T-cell (primary cell): Measurements from ENCODE around the gene UMAD1. TPM values are rescaled to one million over a fixed set of nuclear protein-coding genes. Genes with fewer than 3 reads are reported as not detected.
"Not testable (repeated sequence)": the region's sequence is repeated elsewhere in the genome, so short reads cannot be mapped to it uniquely, and the experiment has no call there.

Experiments used
- ATAC-seq, 4 experiments: fragments of 200-7000 bp in 3 of 4; fragments of 150-1000 bp in 1 of 4; cut with Tn5 transposase; replicated peaks in 1 of 4; 1 replicate in 3 of 4; 2 replicates in 1 of 4; pipeline ENCODE4 v1.10.0; 2021; ENCODE audit warnings: moderate library complexity in 3 of 4, mild to moderate bottlenecking in 2 of 4, moderate number of reproducible peaks in 1 of 4
- CTCF ChIA-PET, 2 donors: fragments of 300-600 bp; sonication (Branson Sonifier 250); formaldehyde crosslinking; loops; one replicate each; lab custom pipeline; 2022; ENCODE audit warnings: antibody characterized with exemption in 2 of 2; lab: Charles Lee
- POLR2A ChIA-PET, 2 donors: fragments of 300-600 bp; sonication (Branson Sonifier 250); formaldehyde crosslinking; loops; one replicate each; lab custom pipeline; 2022; ENCODE audit warnings: antibody characterized with exemption in 2 of 2; lab: Charles Lee
- DNase-seq, 35 experiments: peaks; one replicate each; pipeline versions ENCODE4 v3.0.0 to v3.0.0-alpha.2; 2013 to 2023
- H3K27ac ChIP-seq: one replicate; pipeline ENCODE4 v1.5.1; 2013; ENCODE audit warnings: low read length
- H3K27me3 ChIP-seq, 2 experiments: replicated peaks in 1 of 2; 1 replicate in 1 of 2; 2 replicates in 1 of 2; pipeline versions ENCODE4 v1.6.1 to v1.7.0; 2013; ENCODE audit warnings: low read length in 1 of 2, mixed read lengths in 1 of 2; ENCODE audit not compliant: control insufficient read depth in 2 of 2, insufficient read depth in 2 of 2; ENCODE audit errors: extremely low read depth in 1 of 2
- H3K36me3 ChIP-seq, 2 donors: 1 replicate in 1 of 2; 2 replicates in 1 of 2; pipeline versions ENCODE4 v1.6.1 to v1.7.0; 2013; ENCODE audit warnings: low read length in 1 of 2; ENCODE audit not compliant: control insufficient read depth in 2 of 2, insufficient read depth in 1 of 2; ENCODE audit errors: extremely low read depth in 1 of 2
- H3K4me1 ChIP-seq, 2 experiments: 1 replicate in 1 of 2; 2 replicates in 1 of 2; pipeline versions ENCODE4 v1.6.1 to v1.7.0; 2013; ENCODE audit warnings: low read length in 2 of 2, mixed read lengths in 1 of 2; ENCODE audit not compliant: insufficient read depth in 2 of 2, control insufficient read depth in 1 of 2; ENCODE audit errors: extremely low read depth in 1 of 2
- H3K4me3 ChIP-seq, 2 donors: 1 replicate in 1 of 2; 2 replicates in 1 of 2; pipeline versions ENCODE4 v1.5.1 to v1.7.0; 2013; ENCODE audit warnings: mild to moderate bottlenecking in 2 of 2, low read length in 1 of 2, moderate library complexity in 1 of 2; ENCODE audit not compliant: control insufficient read depth in 1 of 2; ENCODE audit errors: extremely low read depth in 1 of 2
- H3K9me3 ChIP-seq: 2 replicates; pipeline ENCODE4 v1.7.0; 2013
- H3K27ac Mint-ChIP-seq, 2 donors: one replicate each; pipeline ENCODE4 v1.8.0; 2020 to 2021; ENCODE audit warnings: mild to moderate bottlenecking in 2 of 2, mixed read lengths in 2 of 2
- H3K27me3 Mint-ChIP-seq, 2 donors: one replicate each; pipeline ENCODE4 v1.8.0; 2021 to 2022; ENCODE audit warnings: mixed read lengths in 2 of 2
- H3K36me3 Mint-ChIP-seq: one replicate; pipeline ENCODE4 v1.8.0; 2021; ENCODE audit warnings: mixed read lengths
- H3K4me1 Mint-ChIP-seq, 3 donors: one replicate each; pipeline ENCODE4 v1.8.0; 2020 to 2022; ENCODE audit warnings: mixed read lengths in 3 of 3, mild to moderate bottlenecking in 1 of 3
- H3K4me3 Mint-ChIP-seq, 3 donors: one replicate each; pipeline ENCODE4 v1.8.0; 2020 to 2022; ENCODE audit warnings: mild to moderate bottlenecking in 3 of 3, mixed read lengths in 3 of 3, moderate library complexity in 3 of 3
- H3K9me3 Mint-ChIP-seq, 3 donors: one replicate each; pipeline ENCODE4 v1.8.0; 2020 to 2022; ENCODE audit warnings: mixed read lengths in 3 of 3
- WGBS: methylation state at CpG from one replicate; pipeline ENCODE4 v1.1.5; 2013; ENCODE audit warnings: missing lambda C conversion rate; ENCODE audit not compliant: insufficient coverage; 5-methylcytosine and 5-hydroxymethylcytosine counted together
- total RNA-seq, 35 experiments: library from RNA in 6 of 35; stranded (reverse) in 6 of 35; fragments of 120-200 nt in 1 of 35; gene quantifications; one replicate each; pipeline versions ENCODE4 v1.2.1 to v1.2.4 and lab custom pipeline; 2013 to 2026

UMAD1 gene
- total RNA-seq, 5 donors from 2014 or later (not counting 1 experiment from before 2014, with no cell fraction given): 13.8 to 19.8 (median 16.6) TPM

- ChIA-PET CTCF (no interaction called here), POLR2A (no interaction called here)
- H3K4me1 Mint-ChIP-seq: no peaks in the 10 kb centered on the region
- peaks cover 0 to 6% of the 10 kb centered on the region in 2 donors for H3K36me3 ChIP-seq
- peaks cover 42% of the 10 kb centered on the region for H3K36me3 Mint-ChIP-seq
- no peak overlapping the region for H3K27ac Mint-ChIP-seq
- no peaks in the 10 kb centered on the region for H3K27me3 ChIP-seq
- H3K9me3 Mint-ChIP-seq: no peaks in the 10 kb centered on the region
- H3K27me3 Mint-ChIP-seq: no peaks in the 10 kb centered on the region
- no peak for DNase-seq
- no peak overlapping the region for H3K27ac ChIP-seq
- WGBS: no CpG with 5 or more reads among the region's 1 CpG
- H3K4me3 Mint-ChIP-seq: no peak overlapping the region
- no peaks in the 10 kb centered on the region for H3K9me3 ChIP-seq
- ATAC-seq: no peak
- H3K4me3 ChIP-seq: no peak overlapping the region
- H3K4me1 ChIP-seq: no peaks in the 10 kb centered on the region
These were observed 158.0 kb downstream of the UMAD1 start for GRCh38 chr7:7798510-7798909.

- Histone ChIP-seq H3K27ac (no peak overlapping the region), H3K9me3 (no peaks in the 10 kb centered on the region), H3K4me1 (no peaks in the 10 kb centered on the region), H3K36me3 (peaks cover 0 to 6% of the 10 kb centered on the region in 2 donors), H3K4me3 (no peak overlapping the region), H3K27me3 (no peaks in the 10 kb centered on the region)
- no peaks in the 10 kb centered on the region for H3K9me3 Mint-ChIP-seq
- H3K27me3 Mint-ChIP-seq: no peaks in the 10 kb centered on the region
- no peaks in the 10 kb centered on the region for H3K4me1 Mint-ChIP-seq
- ChIA-PET POLR2A (no interaction called here), CTCF (no interaction called here)
- no peak for ATAC-seq
- peaks cover 47% of the 10 kb centered on the region for H3K36me3 Mint-ChIP-seq
- no peak for DNase-seq
- no peak overlapping the region for H3K4me3 Mint-ChIP-seq
- H3K27ac Mint-ChIP-seq: no peak overlapping the region
- 95% methylated on average over 4 of the region's 4 CpGs for WGBS
These were observed 158.6 kb downstream of the UMAD1 start for GRCh38 chr7:7799138-7799537.

GRCh38 chr7:7802531-7802930 is 162.0 kb downstream of the UMAD1 start:
- no peak for ATAC-seq

GRCh38 chr7:7803715-7804178 is 163.2 kb downstream of the UMAD1 start:
- Mint-ChIP-seq H3K27ac (no peak overlapping the region), H3K9me3 (no peaks in the 10 kb centered on the region), H3K27me3 (no peaks in the 10 kb centered on the region), H3K36me3 (peaks cover 12% of the 10 kb centered on the region), H3K4me3 (no peak overlapping the region), H3K4me1 (no peaks in the 10 kb centered on the region)
- Histone ChIP-seq H3K36me3 (no peaks in the 10 kb centered on the region), H3K9me3 (no peaks in the 10 kb centered on the region), H3K4me1 (no peaks in the 10 kb centered on the region), H3K27ac (no peak overlapping the region), H3K4me3 (no peak overlapping the region), H3K27me3 (no peaks in the 10 kb centered on the region)
- DNase-seq (no peak), ATAC-seq (no peak)
- CTCF ChIA-PET: interaction anchor here in 1 of 2 donors (0.6 kb wide), 1 partner anchor 9 kb away, joined by 3 read pairs; no protein-coding TSS in a partner anchor
- POLR2A ChIA-PET: interaction anchor here in 1 of 2 donors (0.6 kb wide), 1 partner anchor 8 kb away, joined by 3 read pairs; no protein-coding TSS in a partner anchor
- 100% methylated on average over 1 of the region's 3 CpGs for WGBS

More at GRCh38 chr7:7802531-7802930, 162.0 kb downstream of the UMAD1 start:
- POLR2A ChIA-PET: no interaction called here
- no peaks in the 10 kb centered on the region for H3K4me1 ChIP-seq
- Mint-ChIP-seq H3K9me3 (no peaks in the 10 kb centered on the region), H3K4me3 (no peak overlapping the region), H3K27me3 (no peaks in the 10 kb centered on the region), H3K27ac (no peak overlapping the region), H3K36me3 (peaks cover 24% of the 10 kb centered on the region), H3K4me1 (no peaks in the 10 kb centered on the region)
- CTCF ChIA-PET: no interaction called here
- H3K9me3 ChIP-seq: no peaks in the 10 kb centered on the region
- DNase-seq: no peak
- no peaks in the 10 kb centered on the region for H3K27me3 ChIP-seq
- H3K27ac ChIP-seq: no peak overlapping the region
- no peak overlapping the region for H3K4me3 ChIP-seq
- WGBS: no CpG with 5 or more reads among the region's 2 CpGs
- H3K36me3 ChIP-seq: no peaks in the 10 kb centered on the region

- H3K36me3 Mint-ChIP-seq: peaks cover 14% of the 10 kb centered on the region
- H3K36me3 ChIP-seq, H3K27ac Mint-ChIP-seq, H3K4me3 ChIP-seq, CTCF ChIA-PET, H3K27me3 ChIP-seq, H3K27ac ChIP-seq, H3K4me1 ChIP-seq, H3K27me3 Mint-ChIP-seq, H3K4me1 Mint-ChIP-seq, DNase-seq, H3K9me3 ChIP-seq, ATAC-seq, H3K4me3 Mint-ChIP-seq, H3K9me3 Mint-ChIP-seq: not testable (repeated sequence)
- POLR2A ChIA-PET: interaction anchor here in 1 of 2 donors (0.6 kb wide), 1 partner anchor 21 kb away, joined by 3 read pairs; no protein-coding TSS in a partner anchor
- 100% methylated on average over 1 of the region's 9 CpGs for WGBS
These were observed 164.3 kb downstream of the UMAD1 start for GRCh38 chr7:7804822-7805221.

GRCh38 chr7:7805511-7806153 is 165.1 kb downstream of the UMAD1 start:
- Histone ChIP-seq H3K9me3 (no peaks in the 10 kb centered on the region), H3K27me3 (no peaks in the 10 kb centered on the region), H3K4me3 (no peak overlapping the region), H3K4me1 (no peaks in the 10 kb centered on the region), H3K27ac (no peak overlapping the region), H3K36me3 (no peaks in the 10 kb centered on the region)
- no peaks in the 10 kb centered on the region for H3K9me3 Mint-ChIP-seq
- DNase-seq: no peak
- no peak overlapping the region for H3K27ac Mint-ChIP-seq
- 100% methylated on average over 1 of the region's 2 CpGs for WGBS
- no peaks in the 10 kb centered on the region for H3K27me3 Mint-ChIP-seq
- ChIA-PET CTCF (no interaction called here), POLR2A (interaction anchor here in 1 of 2 donors (0.6 kb wide), 1 partner anchor 22 kb away, joined by 3 read pairs; no protein-coding TSS in a partner anchor)
- no peak overlapping the region for H3K4me3 Mint-ChIP-seq
- no peaks in the 10 kb centered on the region for H3K4me1 Mint-ChIP-seq
- peaks cover 14% of the 10 kb centered on the region for H3K36me3 Mint-ChIP-seq
- ATAC-seq: no peak
